Measurements from ENCODE around the gene TRPC4AP.
"Not testable (repeated sequence)": the region's sequence is repeated elsewhere in the genome, so short reads cannot be mapped to it uniquely, and the experiment has no call there.

TRPC4AP gene

DNA sequence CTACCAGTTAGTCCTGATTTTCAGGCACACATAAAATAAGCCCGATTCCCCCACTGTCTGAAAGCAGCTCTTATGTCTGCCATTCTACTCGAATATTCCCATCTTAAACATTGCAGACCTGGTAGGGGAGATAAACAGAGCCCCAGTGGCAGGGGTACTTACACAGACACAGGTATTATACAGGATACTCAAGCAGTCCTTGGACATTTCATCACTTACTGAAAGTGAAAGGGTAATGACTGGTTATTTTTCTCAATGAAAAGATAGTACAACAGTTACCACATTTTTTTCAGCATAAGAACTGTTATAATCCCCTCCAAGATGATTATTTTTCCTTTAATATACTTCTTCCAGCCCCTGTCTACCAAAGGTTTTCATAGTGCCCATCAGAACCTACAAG, 37.8 kb downstream of the TRPC4AP start:
- H3K27me3 ChIP-seq (ENCODE audit: insufficient read depth, low read depth): no peaks in the 10 kb centered on the region
- H4K20me1 ChIP-seq (ENCODE audit: insufficient read depth): peaks cover 5% of the 10 kb centered on the region; the same call in 1 of the 2 replicates
- no peak overlapping the region for H3K9ac ChIP-seq
- H3K27ac ChIP-seq: no peak overlapping the region
- peaks cover 21% of the 10 kb centered on the region; the same call in 1 of the 2 replicates for H3K79me2 ChIP-seq (ENCODE audit: insufficient read depth, low read depth)
- H3K4me3 ChIP-seq (IDR thresholded peaks at IDR 0.05; ENCODE audit: insufficient read depth, low read depth, low read length): no peak overlapping the region
- H3K4me2 ChIP-seq: peak overlapping the region; percentile 39; the same call in 1 of the 2 replicates
- H2AFZ ChIP-seq (ENCODE audit: low read depth): no peak overlapping the region
- TF ChIP-seq, protein P1, sequence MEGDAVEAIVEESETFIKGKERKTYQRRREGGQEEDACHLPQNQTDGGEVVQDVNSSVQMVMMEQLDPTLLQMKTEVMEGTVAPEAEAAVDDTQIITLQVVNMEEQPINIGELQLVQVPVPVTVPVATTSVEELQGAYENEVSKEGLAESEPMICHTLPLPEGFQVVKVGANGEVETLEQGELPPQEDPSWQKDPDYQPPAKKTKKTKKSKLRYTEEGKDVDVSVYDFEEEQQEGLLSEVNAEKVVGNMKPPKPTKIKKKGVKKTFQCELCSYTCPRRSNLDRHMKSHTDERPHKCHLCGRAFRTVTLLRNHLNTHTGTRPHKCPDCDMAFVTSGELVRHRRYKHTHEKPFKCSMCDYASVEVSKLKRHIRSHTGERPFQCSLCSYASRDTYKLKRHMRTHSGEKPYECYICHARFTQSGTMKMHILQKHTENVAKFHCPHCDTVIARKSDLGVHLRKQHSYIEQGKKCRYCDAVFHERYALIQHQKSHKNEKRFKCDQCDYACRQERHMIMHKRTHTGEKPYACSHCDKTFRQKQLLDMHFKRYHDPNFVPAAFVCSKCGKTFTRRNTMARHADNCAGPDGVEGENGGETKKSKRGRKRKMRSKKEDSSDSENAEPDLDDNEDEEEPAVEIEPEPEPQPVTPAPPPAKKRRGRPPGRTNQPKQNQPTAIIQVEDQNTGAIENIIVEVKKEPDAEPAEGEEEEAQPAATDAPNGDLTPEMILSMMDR (conservative IDR thresholded peaks at IDR 0.05; ENCODE audit: low read depth, low read length): no peak
- peaks cover 47% of the 10 kb centered on the region for H3K4me1 ChIP-seq (ENCODE audit: low read depth, poor library complexity, severe bottlenecking)
- no peaks in the 10 kb centered on the region for H3K36me3 ChIP-seq (ENCODE audit: insufficient read depth)

DNA sequence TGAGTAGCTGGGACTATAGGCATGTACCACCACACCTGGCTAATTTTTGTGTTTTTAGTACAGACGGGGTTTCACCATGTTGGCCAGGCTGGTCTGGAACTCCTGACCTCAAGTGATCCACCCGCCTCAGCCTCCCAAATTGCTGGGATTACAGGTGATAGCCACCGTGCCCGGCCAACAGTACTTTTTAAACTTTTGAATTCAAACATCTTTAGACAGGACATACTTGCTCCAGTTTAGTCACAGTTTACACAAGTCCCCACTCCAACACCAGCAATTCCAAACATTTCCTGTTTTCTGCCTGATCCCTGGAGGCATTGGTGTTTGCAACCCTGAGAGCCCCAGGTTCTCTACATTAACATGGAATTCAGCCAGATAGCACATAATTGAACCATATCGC, 40.0 kb downstream of the TRPC4AP start:
- H3K79me2 ChIP-seq (ENCODE audit: insufficient read depth, low read depth); H3K4me2 ChIP-seq; H3K27ac ChIP-seq; H2AFZ ChIP-seq (ENCODE audit: low read depth); H3K27me3 ChIP-seq (ENCODE audit: insufficient read depth, low read depth); H3K4me3 ChIP-seq (IDR thresholded peaks at IDR 0.05; ENCODE audit: insufficient read depth, low read depth, low read length); H3K9ac ChIP-seq; H3K36me3 ChIP-seq (ENCODE audit: insufficient read depth); H4K20me1 ChIP-seq (ENCODE audit: insufficient read depth): not testable (repeated sequence)
- peaks cover 39% of the 10 kb centered on the region for H3K4me1 ChIP-seq (ENCODE audit: low read depth, poor library complexity, severe bottlenecking)

DNA sequence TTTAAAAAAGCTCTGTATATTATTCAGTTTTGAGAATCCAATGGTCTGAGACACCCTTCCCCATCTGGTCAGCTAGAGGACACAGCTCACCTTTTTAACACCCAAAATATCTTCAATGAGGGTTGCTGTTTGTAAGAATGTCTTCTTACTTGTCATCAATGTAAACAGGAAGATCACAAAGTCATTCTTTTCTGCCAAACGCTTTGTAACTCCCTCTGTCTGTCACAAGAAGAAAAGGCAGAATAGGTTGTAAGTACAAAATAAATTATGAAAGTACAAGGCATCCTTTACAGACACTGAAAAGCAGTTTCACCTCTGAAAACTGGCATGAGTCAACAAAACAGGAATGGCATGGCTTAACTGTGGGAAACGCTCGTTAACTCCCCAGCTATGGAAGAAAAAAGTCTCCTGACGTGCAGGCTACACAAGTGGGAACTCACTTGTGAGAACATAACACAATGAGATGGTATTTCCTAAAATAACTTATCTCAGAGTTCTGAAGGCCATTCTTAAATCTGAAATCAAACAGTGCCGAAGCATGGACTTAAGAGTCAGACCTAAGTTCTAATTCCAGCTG, 42.7 kb downstream of the TRPC4AP start:
- peaks cover 5% of the 10 kb centered on the region; the same call in 1 of the 2 replicates for H3K36me3 ChIP-seq (ENCODE audit: insufficient read depth)

DNA sequence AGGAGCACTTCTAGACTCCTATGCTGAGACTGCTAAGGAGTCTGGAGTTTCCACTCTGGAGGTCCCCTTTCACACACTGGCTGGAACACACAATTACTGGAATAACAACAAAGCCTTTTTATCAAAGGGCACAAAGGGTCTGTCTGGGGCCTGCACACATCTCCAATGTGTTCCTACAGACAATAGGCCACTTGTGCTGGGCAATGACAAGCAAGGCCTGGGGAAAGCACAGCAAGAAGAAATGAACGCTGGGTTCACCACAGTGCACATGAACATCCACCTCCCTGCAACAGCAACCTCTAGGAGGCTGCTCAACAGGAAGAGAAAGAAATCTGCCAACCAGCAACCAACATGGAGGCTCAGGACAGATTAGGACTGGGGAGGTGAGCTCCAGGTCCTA, 43.9 kb downstream of the TRPC4AP start:
- Histone ChIP-seq H3K27me3 (ENCODE audit: insufficient read depth, low read depth) (no peaks in the 10 kb centered on the region), H3K27ac (no peak overlapping the region), H3K9ac (no peak overlapping the region), H3K4me3 (IDR thresholded peaks at IDR 0.05; ENCODE audit: insufficient read depth, low read depth, low read length) (no peak overlapping the region), H2AFZ (ENCODE audit: low read depth) (no peak overlapping the region), H3K79me2 (ENCODE audit: insufficient read depth, low read depth) (no peaks in the 10 kb centered on the region), H3K4me1 (ENCODE audit: low read depth, poor library complexity, severe bottlenecking) (peaks cover 38% of the 10 kb centered on the region), H3K36me3 (ENCODE audit: insufficient read depth) (peaks cover 5% of the 10 kb centered on the region; the same call in 1 of the 2 replicates), H4K20me1 (ENCODE audit: insufficient read depth) (no peaks in the 10 kb centered on the region; the same call in 1 of the 2 replicates), H3K4me2 (no peak overlapping the region)
- TF ChIP-seq, protein P1 (conservative IDR thresholded peaks at IDR 0.05; ENCODE audit: low read depth, low read length): no peak

More for the DNA sequence above, 42.7 kb downstream of the TRPC4AP start:
- Histone ChIP-seq H3K27me3 (ENCODE audit: insufficient read depth, low read depth) (no peaks in the 10 kb centered on the region), H3K4me3 (IDR thresholded peaks at IDR 0.05; ENCODE audit: insufficient read depth, low read depth, low read length) (no peak overlapping the region), H3K27ac (peak overlapping the region; percentile 12; the same call in 1 of the 2 replicates), H3K4me1 (ENCODE audit: low read depth, poor library complexity, severe bottlenecking) (peaks cover 38% of the 10 kb centered on the region), H2AFZ (ENCODE audit: low read depth) (no peak overlapping the region), H3K79me2 (ENCODE audit: insufficient read depth, low read depth) (no peaks in the 10 kb centered on the region), H3K9ac (no peak overlapping the region), H3K4me2 (no peak overlapping the region), H4K20me1 (ENCODE audit: insufficient read depth) (no peaks in the 10 kb centered on the region; the same call in 1 of the 2 replicates)
- TF ChIP-seq, protein P1 (conservative IDR thresholded peaks at IDR 0.05; ENCODE audit: low read depth, low read length): 0 out of 2 replicates have a peak, but pooled peaks have one; percentile 23

DNA sequence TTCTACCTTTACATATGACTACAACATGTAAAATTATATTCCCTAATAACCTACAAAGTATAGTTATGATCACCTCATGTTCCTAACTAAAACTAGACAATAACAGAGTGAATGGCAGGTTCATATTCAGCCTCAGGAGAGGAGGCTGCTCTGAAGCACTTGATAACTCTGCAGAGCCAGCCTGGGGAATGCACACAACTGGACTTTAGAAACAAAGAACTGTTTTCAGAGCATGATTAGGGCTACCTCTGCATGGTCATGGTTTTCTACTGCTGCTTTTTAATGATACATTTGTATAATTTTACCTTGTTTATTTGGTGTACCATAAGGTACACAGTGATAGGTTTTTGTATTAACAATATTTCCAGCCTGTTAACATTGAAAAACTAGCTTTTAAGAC, 50.3 kb downstream of the TRPC4AP start:
- H3K36me3 ChIP-seq (ENCODE audit: insufficient read depth): no peaks in the 10 kb centered on the region; the same call in 1 of the 2 replicates

More for the DNA sequence above, 50.3 kb downstream of the TRPC4AP start:
- no peak overlapping the region for H3K4me2 ChIP-seq
- H3K27me3 ChIP-seq (ENCODE audit: insufficient read depth, low read depth): no peaks in the 10 kb centered on the region
- H4K20me1 ChIP-seq (ENCODE audit: insufficient read depth): no peaks in the 10 kb centered on the region; the same call in 1 of the 2 replicates
- TF ChIP-seq, protein P1 (conservative IDR thresholded peaks at IDR 0.05; ENCODE audit: low read depth, low read length): no peak
- H3K79me2 ChIP-seq (ENCODE audit: insufficient read depth, low read depth): no peaks in the 10 kb centered on the region
- no peak overlapping the region for H3K9ac ChIP-seq
- no peak overlapping the region for H3K27ac ChIP-seq
- H2AFZ ChIP-seq (ENCODE audit: low read depth): no peak overlapping the region
- no peak overlapping the region for H3K4me3 ChIP-seq (IDR thresholded peaks at IDR 0.05; ENCODE audit: insufficient read depth, low read depth, low read length)
- peaks cover 46% of the 10 kb centered on the region for H3K4me1 ChIP-seq (ENCODE audit: low read depth, poor library complexity, severe bottlenecking)

All from KMS-11 (cell line).